ENCODE data around the gene ESPL1. TPM values are rescaled to one million over a fixed set of nuclear protein-coding genes. Genes with fewer than 3 reads are reported as not detected.
A peak's percentile ranks its signal among the peaks of the same experiment; 100 is the strongest.
"Not testable (repeated sequence)": the region's sequence is repeated elsewhere in the genome, so short reads cannot be mapped to it uniquely, and the experiment has no call there.

ESPL1 gene
- total RNA-seq, 2 donors from 2014 or later: 0.30 to 0.83 TPM

GRCh38 chr12:53287741-53288216 lies 19.7 kb downstream of the ESPL1 start:
- DNase-seq (peak; percentile 57 to 60 (median 57)), ATAC-seq (peak; percentile 97)
- H3K4me1 Mint-ChIP-seq: peaks cover 8% of the 10 kb centered on the region
- no peaks in the 10 kb centered on the region for H3K9me3 ChIP-seq (ENCODE audit: control insufficient read depth, low read length, poor library complexity, severe bottlenecking)
- H3K36me3 Mint-ChIP-seq (ENCODE audit: low read depth): no peaks in the 10 kb centered on the region
- H3K27ac Mint-ChIP-seq: peak overlapping the region; percentile 83
- H3K27me3 Mint-ChIP-seq: no peaks in the 10 kb centered on the region
- H3K4me3 Mint-ChIP-seq: peak overlapping the region; percentile 31

DNA sequence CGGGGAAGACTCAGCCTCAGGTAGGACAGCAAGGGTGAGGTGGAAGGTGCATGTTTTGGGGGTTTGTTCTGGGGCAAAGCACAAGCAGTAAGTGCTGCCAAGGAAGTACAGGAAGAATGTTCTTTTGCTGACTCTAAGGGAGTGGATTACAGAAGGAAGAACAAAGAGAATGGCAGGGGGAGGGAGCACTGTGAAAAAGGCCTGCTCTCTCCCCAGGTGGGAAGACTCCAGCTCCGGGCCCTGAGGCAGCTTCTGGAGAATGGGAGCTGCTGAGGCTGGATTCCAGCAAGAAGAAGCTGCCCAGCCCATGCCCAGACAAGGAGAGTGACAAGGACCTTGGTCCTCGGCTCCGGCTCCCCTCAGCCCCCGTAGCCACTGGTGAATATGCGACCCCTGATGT lies 20.2 kb downstream of the ESPL1 start:
- ATAC-seq (no peak), DNase-seq (no peak)
- Mint-ChIP-seq H3K4me1 (peaks cover 8% of the 10 kb centered on the region), H3K27ac (peak overlapping the region; percentile 83), H3K27me3 (no peaks in the 10 kb centered on the region), H3K4me3 (no peak overlapping the region), H3K36me3 (ENCODE audit: low read depth) (no peaks in the 10 kb centered on the region)
- no peaks in the 10 kb centered on the region for H3K9me3 ChIP-seq (ENCODE audit: control insufficient read depth, low read length, poor library complexity, severe bottlenecking)

DNA sequence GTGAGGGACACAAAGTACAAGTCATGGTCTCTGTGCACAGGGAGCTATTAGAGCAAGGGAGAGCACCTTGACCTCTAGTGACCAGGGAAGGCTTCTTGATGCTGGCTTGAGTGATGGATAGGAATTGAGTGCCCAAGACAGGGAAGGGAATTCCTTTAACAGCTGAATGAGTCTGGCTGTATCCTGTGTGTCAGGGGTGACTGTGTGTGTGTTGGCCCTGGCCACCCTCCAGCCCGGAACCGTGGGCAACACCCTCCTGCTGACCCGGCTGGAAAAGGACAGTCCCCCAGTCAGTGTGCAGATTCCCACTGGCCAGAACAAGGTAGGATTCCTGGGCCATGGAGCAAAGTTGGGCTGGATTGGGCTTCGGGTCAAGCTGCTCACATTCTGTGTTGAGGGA lies 21.8 kb downstream of the ESPL1 start:
- no peaks in the 10 kb centered on the region for H3K9me3 ChIP-seq (ENCODE audit: control insufficient read depth, low read length, poor library complexity, severe bottlenecking)
- DNase-seq: no peak
- Mint-ChIP-seq H3K36me3 (ENCODE audit: low read depth) (no peaks in the 10 kb centered on the region), H3K4me1 (peaks cover 10% of the 10 kb centered on the region), H3K27ac (no peak overlapping the region), H3K4me3 (no peak overlapping the region), H3K27me3 (no peaks in the 10 kb centered on the region)
- no peak for ATAC-seq

- ATAC-seq: no peak
- DNase-seq: no peak
- H3K27ac Mint-ChIP-seq: peak overlapping the region; percentile 67
- H3K36me3 Mint-ChIP-seq (ENCODE audit: low read depth): no peaks in the 10 kb centered on the region
- no peak overlapping the region for H3K4me3 Mint-ChIP-seq
- H3K9me3 ChIP-seq (ENCODE audit: control insufficient read depth, low read length, poor library complexity, severe bottlenecking): no peaks in the 10 kb centered on the region
- peaks cover 15% of the 10 kb centered on the region for H3K4me1 Mint-ChIP-seq
- no peaks in the 10 kb centered on the region for H3K27me3 Mint-ChIP-seq
Measured at GRCh38 chr12:53290661-53291060, 22.6 kb downstream of the ESPL1 start.

DNA sequence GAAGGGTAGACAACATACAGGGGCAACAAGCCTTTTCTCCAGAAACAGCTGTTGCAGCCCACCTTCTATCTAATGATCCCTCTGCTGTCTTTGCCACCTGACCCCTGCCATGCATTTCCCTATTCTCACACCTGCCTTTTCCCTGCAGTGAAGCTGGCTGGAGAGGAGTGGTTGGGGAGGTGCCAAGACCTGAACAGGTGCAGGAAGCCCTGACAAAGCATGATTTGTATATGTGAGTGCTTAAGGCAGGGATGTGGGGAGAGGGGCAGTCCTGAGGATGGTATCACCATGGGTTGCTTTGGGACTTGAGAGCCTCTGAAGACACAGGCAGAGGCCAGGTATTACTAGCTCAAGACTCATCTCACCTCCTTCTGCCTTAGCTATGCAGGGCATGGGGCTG lies 24.3 kb downstream of the ESPL1 start:
- H3K9me3 ChIP-seq (ENCODE audit: control insufficient read depth, low read length, poor library complexity, severe bottlenecking): no peaks in the 10 kb centered on the region
- DNase-seq: no peak
- no peak overlapping the region for H3K4me3 Mint-ChIP-seq
- no peak overlapping the region for H3K27ac Mint-ChIP-seq
- H3K4me1 Mint-ChIP-seq: peaks cover 23% of the 10 kb centered on the region
- no peaks in the 10 kb centered on the region for H3K36me3 Mint-ChIP-seq (ENCODE audit: low read depth)
- H3K27me3 Mint-ChIP-seq: no peaks in the 10 kb centered on the region
- no peak for ATAC-seq

DNA sequence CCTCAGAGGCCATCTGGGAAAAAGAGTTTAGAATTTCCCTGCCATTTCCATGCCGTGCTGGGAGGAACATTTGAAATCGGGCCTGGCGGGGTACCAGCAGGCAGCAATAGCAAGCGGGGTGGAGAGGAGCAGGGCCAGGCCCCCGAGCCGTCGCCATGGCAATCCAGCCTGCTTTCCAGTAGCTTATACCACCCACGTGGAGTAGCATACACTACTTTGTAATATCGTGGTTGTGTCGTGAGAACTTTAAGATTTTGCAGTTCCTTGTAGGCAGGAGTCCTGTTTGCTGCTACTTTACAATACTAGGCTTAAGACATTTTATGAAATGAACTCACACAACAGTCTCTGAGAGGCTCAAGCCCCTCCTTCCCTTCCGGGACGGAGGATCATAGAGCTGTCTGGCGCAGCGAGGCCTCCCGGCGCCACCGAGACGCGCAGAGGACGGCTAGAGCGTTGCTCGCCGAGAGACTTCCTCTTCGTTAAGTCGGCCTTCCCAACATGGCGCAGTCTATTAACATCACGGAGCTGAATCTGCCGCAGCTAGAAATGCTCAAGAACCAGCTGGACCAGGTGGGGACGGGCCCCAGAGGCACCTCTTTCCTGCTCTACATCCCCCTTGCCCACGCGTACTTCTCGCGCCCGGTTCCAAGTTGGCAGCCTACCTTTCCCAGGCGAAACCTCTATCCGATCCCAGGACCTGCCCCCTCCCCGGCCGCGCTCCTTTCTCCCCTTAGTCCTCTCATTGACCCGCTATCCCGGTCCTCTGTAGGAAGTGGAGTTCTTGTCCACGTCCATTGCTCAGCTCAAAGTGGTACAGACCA lies 27.2 kb downstream of the ESPL1 start, which contains the start of gene PFDN5:
TSS of gene PFDN5 (plus strand) at position 473 of the 821 bp plus-strand sequence. CDS start at position 499, 26 bp downstream.
- Mint-ChIP-seq H3K27ac (peak within 1 kb of the TSS; percentile 97), H3K36me3 (ENCODE audit: low read depth) (peaks cover 2% of the 10 kb centered on the region), H3K4me3 (peak within 1 kb of the TSS; percentile 97), H3K27me3 (no peaks in the 10 kb centered on the region), H3K4me1 (peaks cover 31% of the 10 kb centered on the region)
- H3K9me3 ChIP-seq (ENCODE audit: control insufficient read depth, low read length, poor library complexity, severe bottlenecking): no peaks in the 10 kb centered on the region
- peak; percentile 92 for ATAC-seq
- peak; percentile 69 to 83 (median 76) for DNase-seq

DNA sequence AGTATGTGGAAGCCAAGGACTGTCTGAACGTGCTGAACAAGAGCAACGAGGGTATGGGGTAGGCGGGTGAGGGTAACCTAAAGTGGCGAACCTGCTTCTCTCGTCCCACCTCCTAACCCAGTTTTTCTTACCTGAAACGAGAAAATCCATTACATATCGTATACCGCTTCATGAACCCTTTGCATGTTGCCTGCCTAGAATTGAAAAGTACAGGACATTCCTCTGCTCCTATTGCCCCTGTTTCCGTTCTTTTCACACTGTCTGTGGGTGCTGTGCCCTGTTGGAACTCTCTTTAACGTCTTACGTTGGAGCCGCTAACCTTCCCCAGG lies 27.8 kb downstream of the ESPL1 start:
- peak overlapping the region; percentile 97 for H3K27ac Mint-ChIP-seq
- DNase-seq: no peak

DNA sequence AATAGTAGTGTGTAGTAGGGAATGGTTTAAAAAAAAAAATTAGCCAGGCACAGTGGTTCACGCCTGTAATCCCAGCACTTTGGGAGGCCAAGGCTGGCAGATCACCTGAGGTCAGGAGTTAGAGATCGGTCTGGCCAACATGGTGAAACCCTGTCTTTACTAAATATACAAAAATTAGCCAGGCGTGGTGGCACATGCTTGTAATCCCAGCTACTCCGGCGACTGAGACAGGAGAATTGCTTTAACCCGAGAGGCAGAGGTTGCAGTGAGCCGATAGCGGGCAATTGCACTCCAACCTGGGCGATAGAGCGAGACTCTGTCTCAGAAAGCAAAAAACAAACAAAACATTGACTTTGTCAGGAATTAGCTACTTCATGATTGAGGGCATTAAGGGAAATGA lies 29.0 kb downstream of the ESPL1 start:
- peak overlapping the region; percentile 12 for H3K4me3 Mint-ChIP-seq
- peak overlapping the region; percentile 97 for H3K27ac Mint-ChIP-seq
- H3K27me3 Mint-ChIP-seq; H3K36me3 Mint-ChIP-seq (ENCODE audit: low read depth); ATAC-seq; H3K9me3 ChIP-seq (ENCODE audit: control insufficient read depth, low read length, poor library complexity, severe bottlenecking); DNase-seq: not testable (repeated sequence)
- peaks cover 46% of the 10 kb centered on the region for H3K4me1 Mint-ChIP-seq

More for the DNA sequence above, 27.8 kb downstream of the ESPL1 start:
- Mint-ChIP-seq H3K27me3 (no peaks in the 10 kb centered on the region), H3K4me1 (peaks cover 35% of the 10 kb centered on the region), H3K4me3 (peak overlapping the region; percentile 97), H3K36me3 (ENCODE audit: low read depth) (peaks cover 3% of the 10 kb centered on the region)
- ATAC-seq: peak; percentile 1
- H3K9me3 ChIP-seq (ENCODE audit: control insufficient read depth, low read length, poor library complexity, severe bottlenecking): no peaks in the 10 kb centered on the region

GRCh38 chr12:53298164-53298563 lies 30.1 kb downstream of the ESPL1 start:
- H3K9me3 ChIP-seq (ENCODE audit: control insufficient read depth, low read length, poor library complexity, severe bottlenecking): no peaks in the 10 kb centered on the region
- Mint-ChIP-seq H3K36me3 (ENCODE audit: low read depth) (peaks cover 7% of the 10 kb centered on the region), H3K27me3 (no peaks in the 10 kb centered on the region), H3K4me1 (peaks cover 52% of the 10 kb centered on the region), H3K4me3 (no peak overlapping the region), H3K27ac (no peak overlapping the region)
- ATAC-seq (no peak), DNase-seq (no peak)

DNA sequence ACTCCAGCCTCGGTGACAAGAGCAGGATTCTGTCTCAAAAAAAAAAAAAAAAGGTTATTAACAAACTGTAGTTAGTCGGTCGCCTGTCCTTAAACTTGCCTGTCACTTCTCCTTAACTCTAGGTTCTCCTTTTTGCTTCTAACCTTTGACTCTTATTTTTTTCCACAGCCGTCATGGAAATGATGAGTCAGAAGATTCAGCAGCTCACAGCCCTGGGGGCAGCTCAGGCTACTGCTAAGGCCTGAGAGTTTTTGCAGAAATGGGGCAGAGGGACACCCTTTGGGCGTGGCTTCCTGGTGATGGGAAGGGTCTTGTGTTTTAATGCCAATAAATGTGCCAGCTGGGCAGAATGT lies 31.0 kb downstream of the ESPL1 start:
- Mint-ChIP-seq H3K36me3 (ENCODE audit: low read depth) (peaks cover 7% of the 10 kb centered on the region), H3K27me3 (no peaks in the 10 kb centered on the region), H3K4me1 (peaks cover 55% of the 10 kb centered on the region), H3K27ac (peak overlapping the region; percentile 98), H3K4me3 (peak overlapping the region; percentile 99)
- H3K9me3 ChIP-seq (ENCODE audit: control insufficient read depth, low read length, poor library complexity, severe bottlenecking): no peaks in the 10 kb centered on the region
- no peak for ATAC-seq
- peak in 1 of 3 donors; percentile 19 for DNase-seq

GRCh38 chr12:53299454-53300180 lies 31.5 kb downstream of the ESPL1 start, which contains the start of gene MYG1:
Gene MYG1 (plus strand): TSS chr12:53299695. CDS start chr12:53299738, 43 bp downstream.
- Mint-ChIP-seq H3K36me3 (ENCODE audit: low read depth) (peaks cover 7% of the 10 kb centered on the region), H3K4me1 (peaks cover 55% of the 10 kb centered on the region), H3K4me3 (peak within 1 kb of the TSS; percentile 99), H3K27ac (peak within 1 kb of the TSS; percentile 98), H3K27me3 (no peaks in the 10 kb centered on the region)
- DNase-seq: peak; percentile 68 to 78 (median 71)
- no peaks in the 10 kb centered on the region for H3K9me3 ChIP-seq (ENCODE audit: control insufficient read depth, low read length, poor library complexity, severe bottlenecking)
- ATAC-seq: peak; percentile 72

GRCh38 chr12:53300187-53300586 lies 32.1 kb downstream of the ESPL1 start:
- peaks cover 7% of the 10 kb centered on the region for H3K36me3 Mint-ChIP-seq (ENCODE audit: low read depth)
- no peaks in the 10 kb centered on the region for H3K9me3 ChIP-seq (ENCODE audit: control insufficient read depth, low read length, poor library complexity, severe bottlenecking)
- DNase-seq (no peak), ATAC-seq (no peak)
- H3K4me3 Mint-ChIP-seq: peak overlapping the region; percentile 99
- no peaks in the 10 kb centered on the region for H3K27me3 Mint-ChIP-seq
- peak overlapping the region; percentile 98 for H3K27ac Mint-ChIP-seq
- peaks cover 51% of the 10 kb centered on the region for H3K4me1 Mint-ChIP-seq

GRCh38 chr12:53302903-53303302 lies 34.8 kb downstream of the ESPL1 start:
- Mint-ChIP-seq H3K4me3 (peak overlapping the region; percentile 80), H3K36me3 (ENCODE audit: low read depth) (peaks cover 7% of the 10 kb centered on the region), H3K4me1 (peaks cover 37% of the 10 kb centered on the region), H3K27ac (peak overlapping the region; percentile 98), H3K27me3 (no peaks in the 10 kb centered on the region)
- H3K9me3 ChIP-seq (ENCODE audit: control insufficient read depth, low read length, poor library complexity, severe bottlenecking): no peaks in the 10 kb centered on the region
- DNase-seq: no peak
- ATAC-seq: no peak

All from T-helper 17 cell (primary cell).